KMS-11 (cell line): Measurements from ENCODE around the gene SLC7A4.
"Not testable (repeated sequence)": the region's sequence is repeated elsewhere in the genome, so short reads cannot be mapped to it uniquely, and the experiment has no call there.

Experiments used
- H2AFZ ChIP-seq: fragments of 200-600 bp; sonication (generic); 2 replicates; pipeline ENCODE4 v1.6.1; 2016; ENCODE audit warnings: antibody characterized with exemption, mixed run types, low read depth
- H3K27ac ChIP-seq: fragments of 200-600 bp; sonication (generic); 2 replicates; pipeline ENCODE4 v1.6.1; 2016; ENCODE audit warnings: mild to moderate bottlenecking, mixed run types
- H3K27me3 ChIP-seq: fragments of 200-600 bp; sonication (generic); 2 replicates; pipeline ENCODE4 v1.6.1; 2017; ENCODE audit warnings: mild to moderate bottlenecking, low read depth, mixed run types, moderate library complexity; ENCODE audit not compliant: insufficient read depth
- H3K36me3 ChIP-seq: fragments of 200-600 bp; sonication (generic); 2 replicates; pipeline ENCODE4 v1.6.1; 2017; ENCODE audit warnings: mild to moderate bottlenecking, mixed run types; ENCODE audit not compliant: insufficient read depth
- H3K4me1 ChIP-seq: fragments of 200-600 bp; sonication (generic); 2 replicates; pipeline ENCODE4 v1.6.1; 2016; ENCODE audit warnings: mild to moderate bottlenecking, low read depth, mixed run types; ENCODE audit not compliant: poor library complexity, severe bottlenecking
- H3K4me2 ChIP-seq: fragments of 200-600 bp; sonication (generic); 2 replicates; pipeline ENCODE4 v1.7.0; 2016; ENCODE audit warnings: mild to moderate bottlenecking, mixed run types
- H3K4me3 ChIP-seq: fragments of 200-600 bp; sonication (generic); IDR thresholded peaks from 2 replicates; pipeline ENCODE4 v1.6.1; 2017; ENCODE audit warnings: low read depth, low read length, mixed read lengths; ENCODE audit not compliant: insufficient read depth
- H3K79me2 ChIP-seq: fragments of 200-600 bp; sonication (generic); 2 replicates; pipeline ENCODE4 v1.6.1; 2016; ENCODE audit warnings: low read depth, mixed run types; ENCODE audit not compliant: insufficient read depth
- H3K9ac ChIP-seq: fragments of 200-600 bp; sonication (generic); 2 replicates; pipeline ENCODE4 v1.6.1; 2016; ENCODE audit warnings: mild to moderate bottlenecking, mixed run types
- H4K20me1 ChIP-seq: fragments of 200-600 bp; sonication (generic); 2 replicates; pipeline ENCODE4 v1.6.1; 2016; ENCODE audit warnings: mild to moderate bottlenecking, mixed run types; ENCODE audit not compliant: insufficient read depth
- TF ChIP-seq, protein P1 (sequence below): fragments of 200-600 bp; sonication (generic); conservative IDR thresholded peaks from 2 replicates; pipeline ENCODE4 v1.6.1; 2017; ENCODE audit warnings: low read depth, mild to moderate bottlenecking, antibody characterized with exemption, low read length, moderate library complexity, mixed read lengths

The SLC7A4 gene

DNA sequence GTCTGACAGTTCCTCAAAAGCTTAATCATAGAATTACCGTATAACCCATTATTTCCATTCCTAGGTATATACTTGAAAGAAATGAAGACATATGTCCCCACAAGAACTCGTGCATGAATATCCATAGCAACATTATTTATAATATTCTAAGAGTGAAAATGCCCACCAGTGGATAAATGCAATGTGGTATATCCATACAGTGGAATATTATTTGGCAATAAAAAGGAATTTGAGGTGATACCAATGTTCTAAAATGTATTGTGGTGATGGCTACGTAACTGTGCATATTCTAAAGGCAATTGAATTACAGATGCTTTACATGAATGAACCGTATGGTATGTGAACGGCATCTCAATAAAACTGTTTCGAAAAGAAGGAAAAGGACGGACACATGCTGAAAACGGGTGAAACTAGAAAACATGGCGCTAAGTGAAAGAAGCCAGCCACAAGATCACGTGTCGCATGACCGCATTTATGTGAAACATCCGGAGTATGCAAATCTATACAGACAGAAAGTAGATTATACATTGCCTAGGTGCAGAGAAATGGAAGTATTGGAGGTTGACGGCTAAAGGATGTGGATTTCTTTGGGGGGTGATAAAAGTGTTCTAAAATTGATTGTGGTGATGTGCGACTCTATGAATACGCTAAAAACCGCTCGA, 29.4 kb upstream of the SLC7A4 start:
- not testable (repeated sequence) for H3K27ac ChIP-seq, H3K4me3 ChIP-seq, H2AFZ ChIP-seq, H3K4me2 ChIP-seq, H3K79me2 ChIP-seq, H3K9ac ChIP-seq, H4K20me1 ChIP-seq, H3K36me3 ChIP-seq, H3K4me1 ChIP-seq, H3K27me3 ChIP-seq

DNA sequence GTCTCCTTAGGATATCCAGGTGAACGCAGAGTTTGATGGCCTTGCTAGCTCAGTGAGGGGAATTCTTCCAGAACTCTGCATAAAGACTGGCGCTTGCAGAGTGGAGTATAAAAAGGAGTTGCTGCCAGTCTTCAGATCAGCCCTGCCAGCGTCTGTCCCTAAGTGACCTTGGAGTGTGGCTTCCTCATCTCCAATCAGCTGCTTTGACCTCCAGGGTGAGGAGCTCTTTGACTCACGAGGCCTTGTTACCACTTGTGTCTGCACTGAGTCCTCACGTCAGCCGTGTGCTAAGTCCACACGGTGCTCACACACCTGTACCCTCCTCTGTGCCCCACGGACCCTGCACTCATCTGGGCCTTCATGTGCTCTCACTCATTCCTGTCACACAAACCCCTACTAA, 28.0 kb upstream of the SLC7A4 start:
- not testable (repeated sequence) for H3K4me3 ChIP-seq, H4K20me1 ChIP-seq, H3K27me3 ChIP-seq, H3K4me2 ChIP-seq, H3K36me3 ChIP-seq, H2AFZ ChIP-seq, H3K4me1 ChIP-seq, H3K79me2 ChIP-seq, H3K9ac ChIP-seq, H3K27ac ChIP-seq

DNA sequence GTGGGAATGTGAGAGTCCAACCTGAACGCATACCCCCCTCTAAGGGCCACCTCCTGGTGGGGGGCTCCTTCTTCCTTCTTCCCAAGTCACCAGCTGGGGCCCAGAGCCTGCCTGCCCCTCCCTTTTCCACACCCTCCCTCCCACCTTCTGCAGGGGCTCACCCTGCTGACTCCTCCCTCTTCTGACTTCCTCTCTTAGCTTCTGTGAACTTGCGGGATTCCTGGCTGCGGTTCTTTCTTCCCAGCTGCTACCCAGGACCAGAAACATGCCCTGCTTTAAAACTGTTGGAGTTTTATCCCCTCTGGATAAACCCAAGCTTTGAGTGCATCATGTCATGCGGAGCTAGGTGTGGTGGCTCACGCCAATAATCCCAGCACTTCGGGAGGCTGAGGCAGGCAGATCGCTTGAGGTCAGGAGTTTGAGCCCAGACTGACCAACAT, 23.5 kb upstream of the SLC7A4 start:
- no peaks in the 10 kb centered on the region for H3K79me2 ChIP-seq
- H3K4me3 ChIP-seq: no peak overlapping the region
- no peaks in the 10 kb centered on the region for H3K36me3 ChIP-seq
- H3K4me1 ChIP-seq: no peaks in the 10 kb centered on the region
- H3K27me3 ChIP-seq: no peaks in the 10 kb centered on the region
- no peak overlapping the region for H3K4me2 ChIP-seq
- H3K27ac ChIP-seq: no peak overlapping the region
- TF ChIP-seq, protein P1, sequence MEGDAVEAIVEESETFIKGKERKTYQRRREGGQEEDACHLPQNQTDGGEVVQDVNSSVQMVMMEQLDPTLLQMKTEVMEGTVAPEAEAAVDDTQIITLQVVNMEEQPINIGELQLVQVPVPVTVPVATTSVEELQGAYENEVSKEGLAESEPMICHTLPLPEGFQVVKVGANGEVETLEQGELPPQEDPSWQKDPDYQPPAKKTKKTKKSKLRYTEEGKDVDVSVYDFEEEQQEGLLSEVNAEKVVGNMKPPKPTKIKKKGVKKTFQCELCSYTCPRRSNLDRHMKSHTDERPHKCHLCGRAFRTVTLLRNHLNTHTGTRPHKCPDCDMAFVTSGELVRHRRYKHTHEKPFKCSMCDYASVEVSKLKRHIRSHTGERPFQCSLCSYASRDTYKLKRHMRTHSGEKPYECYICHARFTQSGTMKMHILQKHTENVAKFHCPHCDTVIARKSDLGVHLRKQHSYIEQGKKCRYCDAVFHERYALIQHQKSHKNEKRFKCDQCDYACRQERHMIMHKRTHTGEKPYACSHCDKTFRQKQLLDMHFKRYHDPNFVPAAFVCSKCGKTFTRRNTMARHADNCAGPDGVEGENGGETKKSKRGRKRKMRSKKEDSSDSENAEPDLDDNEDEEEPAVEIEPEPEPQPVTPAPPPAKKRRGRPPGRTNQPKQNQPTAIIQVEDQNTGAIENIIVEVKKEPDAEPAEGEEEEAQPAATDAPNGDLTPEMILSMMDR: no peak
- H4K20me1 ChIP-seq: no peaks in the 10 kb centered on the region
- no peak overlapping the region for H2AFZ ChIP-seq
- H3K9ac ChIP-seq: no peak overlapping the region

DNA sequence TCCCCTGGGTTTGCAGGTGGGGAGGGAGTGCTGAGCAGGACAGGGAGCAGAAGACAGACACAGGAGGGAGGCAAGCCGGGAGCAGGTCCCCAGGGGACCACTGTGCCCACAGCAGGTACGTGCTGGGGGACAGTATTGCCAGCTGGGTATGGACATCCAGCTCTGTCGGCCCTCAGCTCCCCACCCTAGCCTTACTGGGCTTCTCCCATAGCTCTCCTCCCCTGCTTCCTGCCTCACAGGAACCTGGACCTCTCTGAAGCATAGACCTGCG, 23.1 kb upstream of the SLC7A4 start:
- Histone ChIP-seq H3K9ac (no peak overlapping the region), H4K20me1 (no peaks in the 10 kb centered on the region), H3K36me3 (no peaks in the 10 kb centered on the region), H3K27me3 (no peaks in the 10 kb centered on the region), H3K4me1 (no peaks in the 10 kb centered on the region), H2AFZ (no peak overlapping the region), H3K79me2 (no peaks in the 10 kb centered on the region), H3K27ac (no peak overlapping the region), H3K4me2 (no peak overlapping the region), H3K4me3 (no peak overlapping the region)
- TF ChIP-seq, protein P1: no peak

DNA sequence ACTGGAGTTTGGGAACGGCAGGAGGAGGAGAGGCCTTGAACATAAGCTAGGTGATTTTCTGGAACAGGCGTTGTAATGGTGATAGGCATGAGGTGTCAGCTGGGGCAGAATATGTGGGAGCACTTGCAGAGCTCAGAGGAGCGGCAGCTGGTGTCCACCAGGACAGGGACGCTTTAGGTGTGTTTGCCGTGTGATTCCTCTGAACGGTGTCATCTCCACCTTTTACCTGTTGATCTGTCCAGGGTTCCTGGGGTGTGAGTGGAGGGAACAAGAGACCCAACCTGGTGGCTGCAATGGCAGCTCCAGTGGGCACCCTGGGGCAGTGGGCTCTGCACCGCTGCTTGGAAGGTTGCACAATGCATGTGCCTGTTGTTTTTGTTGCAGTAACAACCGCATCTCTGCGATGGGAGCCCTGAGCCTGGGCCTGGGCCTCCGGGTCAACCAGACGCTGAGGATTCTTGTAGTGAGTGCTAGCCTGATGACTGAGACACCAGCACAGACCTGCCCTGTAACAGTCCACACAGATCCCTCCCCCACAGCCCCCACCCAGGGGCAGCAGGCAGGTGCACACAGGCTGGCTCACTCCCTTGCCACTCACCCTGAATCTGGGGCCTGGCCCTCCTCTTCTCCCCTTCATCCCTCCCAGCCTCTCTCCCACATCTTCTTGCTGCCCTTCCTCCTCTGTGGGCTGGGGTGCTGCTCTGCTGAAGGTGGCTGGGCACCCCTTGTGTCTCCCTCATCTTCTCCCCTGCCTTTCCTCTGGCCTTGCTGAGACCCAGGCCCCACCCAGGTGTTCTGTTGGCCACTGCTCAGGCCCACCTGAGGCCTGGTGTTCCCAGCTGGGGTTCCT, 22.6 kb upstream of the SLC7A4 start:
- Histone ChIP-seq H3K27me3 (no peaks in the 10 kb centered on the region), H3K27ac (no peak overlapping the region), H3K4me3 (no peak overlapping the region), H3K4me1 (no peaks in the 10 kb centered on the region), H3K4me2 (no peak overlapping the region), H3K79me2 (no peaks in the 10 kb centered on the region), H2AFZ (no peak overlapping the region), H4K20me1 (no peaks in the 10 kb centered on the region), H3K36me3 (no peaks in the 10 kb centered on the region), H3K9ac (no peak overlapping the region)
- TF ChIP-seq, protein P1: no peak
